HL-60 (cell line): ENCODE measurements around the gene HDAC8.

Source experiments
- TF ChIP-seq, protein P1 (sequence below): IDR thresholded peaks from 2 replicates; pipeline ENCODE4 v1.6.1; 2012; ENCODE audit warnings: low read depth; ENCODE audit not compliant: insufficient replicate concordance
- TF ChIP-seq, protein P2 (sequence below): IDR thresholded peaks from one replicate; pipeline ENCODE4 v1.5.1; 2011; ENCODE audit warnings: low read length, control low read depth, inconsistent platforms; ENCODE audit not compliant: insufficient read depth

DNA sequence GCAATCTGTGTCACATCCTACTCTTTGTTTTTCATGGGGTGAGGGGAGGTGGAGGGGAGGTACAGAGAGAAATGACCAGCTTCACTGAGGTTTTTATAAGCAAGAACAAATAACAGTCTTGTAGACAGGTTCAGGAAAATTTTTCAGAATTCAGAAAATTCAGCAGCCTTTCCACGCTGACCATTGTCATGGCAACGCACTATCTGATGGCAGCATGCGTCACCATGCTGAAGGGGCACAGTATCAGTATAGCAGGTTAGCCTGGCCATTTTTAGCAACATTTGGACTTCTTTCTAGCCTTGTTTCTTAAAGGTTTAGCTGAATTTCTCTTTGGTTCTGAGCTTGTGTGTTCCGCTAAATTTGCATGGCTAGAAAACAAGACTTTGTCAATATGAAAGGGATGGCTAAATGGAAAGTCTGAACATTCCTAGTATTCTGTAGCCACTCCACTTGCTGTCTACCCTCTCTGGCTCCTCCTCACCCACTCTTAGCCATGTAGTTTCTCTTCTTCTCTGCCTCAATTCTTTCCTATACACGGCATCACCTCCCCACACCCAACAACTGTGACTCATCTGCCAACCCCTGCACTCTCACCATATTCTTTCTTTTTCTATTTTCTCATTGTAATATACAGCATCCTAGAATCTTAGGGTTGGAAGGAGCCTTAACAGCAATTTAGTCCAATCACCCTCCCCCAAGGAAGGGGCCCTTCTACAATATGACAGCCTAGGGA, 224.2 kb downstream of the HDAC8 start:
- TF ChIP-seq, protein P1, sequence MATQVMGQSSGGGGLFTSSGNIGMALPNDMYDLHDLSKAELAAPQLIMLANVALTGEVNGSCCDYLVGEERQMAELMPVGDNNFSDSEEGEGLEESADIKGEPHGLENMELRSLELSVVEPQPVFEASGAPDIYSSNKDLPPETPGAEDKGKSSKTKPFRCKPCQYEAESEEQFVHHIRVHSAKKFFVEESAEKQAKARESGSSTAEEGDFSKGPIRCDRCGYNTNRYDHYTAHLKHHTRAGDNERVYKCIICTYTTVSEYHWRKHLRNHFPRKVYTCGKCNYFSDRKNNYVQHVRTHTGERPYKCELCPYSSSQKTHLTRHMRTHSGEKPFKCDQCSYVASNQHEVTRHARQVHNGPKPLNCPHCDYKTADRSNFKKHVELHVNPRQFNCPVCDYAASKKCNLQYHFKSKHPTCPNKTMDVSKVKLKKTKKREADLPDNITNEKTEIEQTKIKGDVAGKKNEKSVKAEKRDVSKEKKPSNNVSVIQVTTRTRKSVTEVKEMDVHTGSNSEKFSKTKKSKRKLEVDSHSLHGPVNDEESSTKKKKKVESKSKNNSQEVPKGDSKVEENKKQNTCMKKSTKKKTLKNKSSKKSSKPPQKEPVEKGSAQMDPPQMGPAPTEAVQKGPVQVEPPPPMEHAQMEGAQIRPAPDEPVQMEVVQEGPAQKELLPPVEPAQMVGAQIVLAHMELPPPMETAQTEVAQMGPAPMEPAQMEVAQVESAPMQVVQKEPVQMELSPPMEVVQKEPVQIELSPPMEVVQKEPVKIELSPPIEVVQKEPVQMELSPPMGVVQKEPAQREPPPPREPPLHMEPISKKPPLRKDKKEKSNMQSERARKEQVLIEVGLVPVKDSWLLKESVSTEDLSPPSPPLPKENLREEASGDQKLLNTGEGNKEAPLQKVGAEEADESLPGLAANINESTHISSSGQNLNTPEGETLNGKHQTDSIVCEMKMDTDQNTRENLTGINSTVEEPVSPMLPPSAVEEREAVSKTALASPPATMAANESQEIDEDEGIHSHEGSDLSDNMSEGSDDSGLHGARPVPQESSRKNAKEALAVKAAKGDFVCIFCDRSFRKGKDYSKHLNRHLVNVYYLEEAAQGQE: no peak
- TF ChIP-seq, protein P2, sequence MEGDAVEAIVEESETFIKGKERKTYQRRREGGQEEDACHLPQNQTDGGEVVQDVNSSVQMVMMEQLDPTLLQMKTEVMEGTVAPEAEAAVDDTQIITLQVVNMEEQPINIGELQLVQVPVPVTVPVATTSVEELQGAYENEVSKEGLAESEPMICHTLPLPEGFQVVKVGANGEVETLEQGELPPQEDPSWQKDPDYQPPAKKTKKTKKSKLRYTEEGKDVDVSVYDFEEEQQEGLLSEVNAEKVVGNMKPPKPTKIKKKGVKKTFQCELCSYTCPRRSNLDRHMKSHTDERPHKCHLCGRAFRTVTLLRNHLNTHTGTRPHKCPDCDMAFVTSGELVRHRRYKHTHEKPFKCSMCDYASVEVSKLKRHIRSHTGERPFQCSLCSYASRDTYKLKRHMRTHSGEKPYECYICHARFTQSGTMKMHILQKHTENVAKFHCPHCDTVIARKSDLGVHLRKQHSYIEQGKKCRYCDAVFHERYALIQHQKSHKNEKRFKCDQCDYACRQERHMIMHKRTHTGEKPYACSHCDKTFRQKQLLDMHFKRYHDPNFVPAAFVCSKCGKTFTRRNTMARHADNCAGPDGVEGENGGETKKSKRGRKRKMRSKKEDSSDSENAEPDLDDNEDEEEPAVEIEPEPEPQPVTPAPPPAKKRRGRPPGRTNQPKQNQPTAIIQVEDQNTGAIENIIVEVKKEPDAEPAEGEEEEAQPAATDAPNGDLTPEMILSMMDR: no peak
